ENCODE measurements around the gene MAGED4B.

DNA sequence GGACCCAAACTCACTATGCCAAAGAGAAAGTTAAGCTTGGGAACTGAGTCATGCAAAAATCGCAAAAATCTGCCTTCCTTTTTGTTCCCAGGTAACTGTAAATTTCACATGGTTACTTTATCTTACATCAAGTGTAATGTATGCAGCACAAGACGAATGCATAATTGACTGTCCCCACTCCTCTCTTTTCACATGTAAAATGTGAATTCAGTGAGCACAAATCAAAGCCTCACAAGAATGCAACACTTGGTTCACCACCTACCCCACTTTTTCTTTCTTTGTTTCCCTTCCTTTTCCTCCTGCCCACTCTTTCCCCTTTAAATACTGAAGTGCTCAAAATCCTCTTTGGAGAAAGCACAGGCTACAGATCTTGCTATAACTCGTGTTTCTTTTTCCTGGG is 53.2 kb downstream of the MAGED4B start:
- TF ChIP-seq, protein P1, sequence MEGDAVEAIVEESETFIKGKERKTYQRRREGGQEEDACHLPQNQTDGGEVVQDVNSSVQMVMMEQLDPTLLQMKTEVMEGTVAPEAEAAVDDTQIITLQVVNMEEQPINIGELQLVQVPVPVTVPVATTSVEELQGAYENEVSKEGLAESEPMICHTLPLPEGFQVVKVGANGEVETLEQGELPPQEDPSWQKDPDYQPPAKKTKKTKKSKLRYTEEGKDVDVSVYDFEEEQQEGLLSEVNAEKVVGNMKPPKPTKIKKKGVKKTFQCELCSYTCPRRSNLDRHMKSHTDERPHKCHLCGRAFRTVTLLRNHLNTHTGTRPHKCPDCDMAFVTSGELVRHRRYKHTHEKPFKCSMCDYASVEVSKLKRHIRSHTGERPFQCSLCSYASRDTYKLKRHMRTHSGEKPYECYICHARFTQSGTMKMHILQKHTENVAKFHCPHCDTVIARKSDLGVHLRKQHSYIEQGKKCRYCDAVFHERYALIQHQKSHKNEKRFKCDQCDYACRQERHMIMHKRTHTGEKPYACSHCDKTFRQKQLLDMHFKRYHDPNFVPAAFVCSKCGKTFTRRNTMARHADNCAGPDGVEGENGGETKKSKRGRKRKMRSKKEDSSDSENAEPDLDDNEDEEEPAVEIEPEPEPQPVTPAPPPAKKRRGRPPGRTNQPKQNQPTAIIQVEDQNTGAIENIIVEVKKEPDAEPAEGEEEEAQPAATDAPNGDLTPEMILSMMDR (conservative IDR thresholded peaks at IDR 0.05; ENCODE audit: low read depth, low read length) = no peak
- TF ChIP-seq SMC3 (IDR thresholded peaks at IDR 0.05; ENCODE audit: low read depth, low read length) (no peak), POLR2A (IDR thresholded peaks at IDR 0.05; ENCODE audit: low read depth, low read length) (no peak), CHD1 (IDR thresholded peaks at IDR 0.05; ENCODE audit: low read depth, low read length) (no peak), RAD21 (IDR thresholded peaks at IDR 0.05; ENCODE audit: low read length) (no peak)
